ENCODE data around the gene PRDM2.

PRDM2 gene

DNA sequence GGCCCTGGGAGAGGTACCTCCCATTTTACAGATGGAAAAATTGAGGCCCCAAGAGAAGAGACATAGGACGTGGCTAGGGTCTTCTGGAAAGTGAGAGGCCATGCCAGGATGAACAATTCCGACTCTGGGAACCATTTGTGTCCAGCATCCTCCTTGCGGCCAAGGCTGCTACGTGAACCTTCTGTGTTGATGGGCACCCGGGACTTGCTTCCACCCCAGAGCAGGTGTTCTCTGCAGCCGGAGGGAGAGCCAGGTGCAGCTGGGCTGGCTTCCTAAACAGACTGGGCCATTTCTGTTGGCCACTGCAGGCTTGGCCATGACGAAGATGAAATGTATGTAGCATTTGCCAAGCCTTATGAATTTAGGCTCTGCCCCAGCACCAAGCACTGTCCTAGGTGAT is 118.9 kb downstream of the PRDM2 start:
- no peak for DNase-seq

- DNase-seq, result no peak
These were observed 119.7 kb downstream of the PRDM2 start for GRCh38 chr1:13819642-13820041.

DNA sequence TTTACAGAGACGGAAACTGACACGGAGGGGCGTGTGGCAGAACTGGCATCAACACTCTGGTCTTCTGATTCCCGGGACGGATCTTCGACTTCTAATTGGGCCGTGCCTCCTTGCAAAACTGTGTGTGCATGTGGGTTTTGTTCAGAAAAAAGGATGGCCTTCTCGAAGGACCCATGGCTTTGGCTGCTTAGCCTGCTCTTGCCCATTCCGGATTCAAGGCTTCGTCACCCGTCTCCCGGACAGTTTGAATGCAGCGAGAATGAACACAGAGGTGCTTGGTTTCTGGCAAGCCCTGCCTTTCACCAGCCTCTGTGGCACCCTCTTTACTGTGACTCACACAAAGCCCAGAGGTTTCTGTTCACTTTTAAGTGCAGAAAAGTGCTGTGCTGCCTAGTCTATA is 120.1 kb downstream of the PRDM2 start:
- no peak for DNase-seq

DNA sequence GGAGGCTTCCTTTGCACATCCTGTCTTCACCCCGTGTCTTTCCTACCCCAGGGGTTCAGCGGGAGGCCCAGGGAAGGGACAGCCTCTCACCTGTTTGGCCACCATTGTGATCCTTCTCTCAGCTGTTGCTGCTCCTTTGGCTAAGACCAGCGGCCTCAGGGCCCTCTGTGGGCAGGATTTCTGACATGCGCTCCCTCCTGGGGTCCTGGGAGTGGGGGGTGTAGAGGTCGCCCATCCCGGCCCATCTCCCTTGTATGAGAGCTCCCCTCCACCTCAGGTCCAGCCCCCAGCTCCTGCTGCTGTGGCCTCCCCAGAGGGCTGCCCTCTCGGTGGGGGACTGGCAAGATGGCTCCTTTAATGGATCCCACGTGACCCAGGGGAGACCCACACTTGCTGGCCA is 120.5 kb downstream of the PRDM2 start:
- DNase-seq, result no peak

- DNase-seq, result no peak
These were observed 123.3 kb downstream of the PRDM2 start for GRCh38 chr1:13823126-13823880.

GRCh38 chr1:13823936-13824335 is 123.9 kb downstream of the PRDM2 start:
- no peak for DNase-seq

- DNase-seq, result no peak
These were observed 124.6 kb downstream of the PRDM2 start for GRCh38 chr1:13824626-13825025.

DNA sequence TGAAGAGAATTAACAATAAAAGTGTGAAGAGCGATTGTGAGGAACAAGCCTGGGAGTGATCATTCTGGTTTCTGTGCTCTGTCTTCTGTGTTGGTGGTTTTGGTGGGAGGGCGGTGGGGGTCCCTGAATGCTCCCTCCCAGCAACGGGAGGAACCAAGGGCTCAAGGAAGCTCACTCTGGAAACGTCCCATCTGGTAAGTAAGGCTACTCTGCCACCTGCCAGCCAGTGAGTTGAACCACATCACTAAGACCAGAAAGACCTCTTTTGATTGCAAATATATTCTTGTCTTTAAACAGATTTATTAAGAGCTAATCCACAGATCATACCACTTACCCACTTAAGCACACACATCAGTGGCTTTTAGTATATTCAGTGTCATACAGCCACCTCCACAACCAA is 125.0 kb downstream of the PRDM2 start:
- DNase-seq, result no peak

DNA sequence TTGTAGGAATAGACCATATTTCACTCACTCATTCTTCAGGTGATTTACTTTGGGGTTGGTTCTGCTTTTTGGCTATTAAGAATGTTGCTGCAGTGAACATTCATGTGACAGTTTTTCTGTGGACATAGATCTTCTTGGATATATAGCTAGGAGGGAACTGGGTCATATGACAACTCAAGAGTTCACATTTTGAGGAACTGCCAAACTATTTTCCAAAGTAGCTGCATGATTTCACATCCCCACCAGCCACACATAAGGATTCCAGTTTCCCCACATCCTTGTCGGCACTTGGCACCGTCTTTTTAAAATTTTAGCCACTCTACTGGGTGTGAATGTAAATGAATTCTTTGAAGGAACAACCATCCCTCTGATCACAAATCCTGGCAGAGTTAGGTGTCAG is 126.0 kb downstream of the PRDM2 start:
- DNase-seq, result no peak

- DNase-seq, result no peak
These were observed 126.6 kb downstream of the PRDM2 start for GRCh38 chr1:13826591-13826990.

- no peak for DNase-seq
These were observed 128.6 kb downstream of the PRDM2 start for GRCh38 chr1:13828454-13829151.

DNA sequence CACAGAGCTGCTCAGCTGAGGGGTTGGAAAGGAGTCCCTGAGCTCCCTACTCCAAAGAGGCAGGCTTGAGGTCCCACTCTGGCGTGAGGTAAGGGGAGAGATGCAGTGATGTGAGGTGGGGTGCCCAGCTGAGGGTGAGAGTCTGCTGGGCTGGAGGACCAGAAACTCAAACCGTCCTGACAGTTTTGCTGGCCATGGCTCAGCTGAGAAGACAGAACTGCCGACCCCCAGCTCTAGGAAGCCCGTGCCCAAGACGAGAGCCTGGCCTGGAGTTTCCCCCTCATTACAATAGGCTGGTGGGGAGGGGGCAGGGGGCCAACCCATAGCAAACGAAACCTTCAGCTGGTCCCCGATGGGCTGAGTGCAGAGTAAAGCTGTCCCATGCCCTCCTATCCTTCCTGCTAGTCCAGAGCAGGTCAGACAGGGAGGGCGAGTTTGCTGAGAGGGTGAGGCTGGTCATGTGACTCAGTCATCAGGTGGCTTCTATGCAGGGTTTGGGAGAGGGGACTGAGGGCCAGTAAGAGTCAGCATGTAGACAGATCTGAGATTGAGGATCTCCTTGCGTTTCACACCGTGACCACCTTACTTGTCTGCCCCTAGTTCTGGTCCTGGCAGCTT is 129.3 kb downstream of the PRDM2 start:
- no peak for DNase-seq

DNA sequence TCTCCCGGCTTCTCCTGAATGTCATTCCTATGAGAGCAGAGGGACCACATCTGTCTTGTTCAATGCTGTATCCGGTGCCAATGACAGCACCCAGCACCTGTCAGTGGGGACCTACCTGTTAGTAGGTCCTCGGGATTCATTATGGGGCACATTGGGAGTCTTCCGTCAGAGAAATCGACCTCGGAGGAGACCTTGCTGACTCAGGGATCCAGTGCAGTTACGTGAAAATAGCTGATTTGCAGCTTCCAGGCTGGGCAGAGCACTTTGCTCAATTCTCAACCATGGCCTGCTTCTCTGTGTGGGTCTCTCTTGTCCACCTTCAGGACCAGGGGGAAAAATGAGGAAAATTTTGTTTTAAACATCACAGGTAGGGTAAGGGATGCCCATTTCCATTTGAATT is 130.2 kb downstream of the PRDM2 start:
- DNase-seq, result no peak

DNA sequence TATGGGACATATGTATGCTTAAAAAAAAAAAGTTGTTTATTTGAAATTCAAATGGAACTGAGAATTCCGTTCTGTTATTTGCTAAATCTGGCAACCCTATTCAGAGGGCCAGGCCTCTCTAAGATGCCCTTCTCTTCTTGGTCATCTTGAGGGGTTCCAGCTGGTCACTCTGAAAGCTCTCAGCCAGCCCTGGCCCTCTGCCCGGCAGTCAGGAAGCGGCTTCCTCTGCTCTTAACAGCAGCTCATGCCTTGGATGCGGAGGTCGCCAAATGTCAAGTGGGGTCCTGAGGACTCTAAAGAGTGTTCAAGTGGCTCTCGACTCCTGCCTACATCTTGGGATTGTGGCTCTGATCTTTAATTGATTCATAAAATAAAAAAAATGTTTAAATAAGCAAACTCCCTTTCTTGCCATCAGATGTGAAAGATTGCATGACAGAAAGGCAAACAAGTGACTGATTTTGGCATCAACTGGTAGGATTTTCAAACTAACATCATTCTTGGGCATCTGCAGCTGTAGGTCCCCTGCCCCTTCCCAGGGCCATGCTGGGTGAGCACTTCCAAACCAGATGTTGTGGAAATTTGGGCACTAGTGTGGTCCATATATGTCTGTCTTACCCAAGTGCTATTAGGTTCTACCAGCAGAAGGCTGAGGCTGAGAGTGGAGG is 130.8 kb downstream of the PRDM2 start:
- DNase-seq, result no peak

- no peak for DNase-seq
These were observed 132.1 kb downstream of the PRDM2 start for GRCh38 chr1:13832100-13832499.

- DNase-seq, result no peak
These were observed 132.5 kb downstream of the PRDM2 start for GRCh38 chr1:13832536-13832935.

DNA sequence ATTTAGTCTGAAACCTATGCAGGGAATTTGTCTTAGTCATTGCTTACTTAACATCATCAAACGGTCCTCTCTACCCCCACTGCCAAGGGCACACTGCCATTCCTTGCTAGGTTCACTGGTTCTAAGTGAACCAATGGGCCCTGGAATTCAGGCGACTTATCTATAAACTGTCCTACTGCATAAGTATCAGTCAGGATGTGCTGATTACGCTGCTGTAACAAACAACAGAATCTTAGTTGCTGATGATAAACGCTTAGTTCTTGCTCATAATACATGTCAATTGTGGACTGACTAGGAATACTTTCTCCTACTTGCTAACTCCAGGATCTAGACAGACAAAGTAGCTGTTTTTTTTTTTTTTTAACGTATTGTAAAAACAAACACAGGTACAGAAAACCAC is 136.1 kb downstream of the PRDM2 start:
- no peak for DNase-seq

- no peak for DNase-seq
These were observed 136.6 kb downstream of the PRDM2 start for GRCh38 chr1:13836631-13837030.

DNA sequence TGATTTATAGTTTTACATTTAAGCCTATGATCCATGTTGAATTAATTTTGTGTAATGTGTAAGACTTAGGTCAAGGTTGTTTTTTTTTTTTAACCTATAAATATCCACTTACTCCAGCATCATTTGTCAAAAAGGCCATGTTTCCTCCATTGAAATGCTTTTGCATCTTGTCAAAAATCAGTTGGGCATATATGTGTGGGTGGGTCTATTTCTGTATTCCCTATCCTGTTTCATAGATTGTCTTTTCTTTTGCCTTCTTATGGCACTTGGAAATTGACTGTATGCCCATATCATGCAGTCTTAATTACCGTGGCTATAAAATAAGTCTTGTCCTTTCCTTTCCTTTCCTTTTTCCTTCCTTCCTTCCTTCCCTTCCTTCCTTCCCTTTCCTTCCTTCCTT is 138.2 kb downstream of the PRDM2 start:
- DNase-seq, result no peak

DNA sequence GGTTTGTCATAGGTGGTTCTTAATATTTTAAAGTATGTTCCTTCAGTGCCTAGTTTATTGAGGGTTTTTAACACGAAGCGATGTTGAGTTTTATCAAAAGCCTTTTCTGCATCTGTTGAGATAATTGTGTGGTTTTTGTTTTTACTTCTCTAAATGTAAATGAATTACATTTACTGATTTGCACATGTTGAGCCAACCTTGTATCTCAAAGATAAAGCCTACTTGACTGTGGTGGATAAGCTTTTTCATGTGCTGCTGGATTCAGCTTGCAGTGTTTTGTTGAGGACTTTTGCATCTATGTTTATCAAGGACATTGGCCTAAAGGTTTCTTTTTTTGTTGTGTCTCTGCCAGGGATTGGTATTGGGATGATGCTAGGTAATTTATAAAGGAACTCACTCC is 142.5 kb downstream of the PRDM2 start:
- no peak for DNase-seq

DNA sequence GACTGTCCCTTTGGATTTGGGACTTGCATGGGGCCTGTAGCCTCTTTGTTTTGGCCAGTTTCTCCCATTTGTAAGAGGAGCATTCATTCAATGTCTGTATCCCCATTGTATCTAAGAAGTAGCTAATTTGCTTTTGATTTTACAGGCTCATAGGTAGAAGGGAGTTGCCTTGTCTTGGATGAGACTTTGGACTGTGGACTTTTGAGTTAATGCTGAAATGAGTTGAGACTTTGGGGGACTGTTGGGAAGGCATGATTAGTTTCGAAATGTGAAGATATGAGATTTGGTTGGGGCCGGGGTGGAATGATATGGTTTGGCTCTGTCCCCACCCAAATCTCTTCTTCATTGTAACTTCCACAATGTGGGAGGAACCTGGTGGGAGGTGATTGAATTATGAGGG is 151.7 kb downstream of the PRDM2 start:
- no peak for DNase-seq

DNA sequence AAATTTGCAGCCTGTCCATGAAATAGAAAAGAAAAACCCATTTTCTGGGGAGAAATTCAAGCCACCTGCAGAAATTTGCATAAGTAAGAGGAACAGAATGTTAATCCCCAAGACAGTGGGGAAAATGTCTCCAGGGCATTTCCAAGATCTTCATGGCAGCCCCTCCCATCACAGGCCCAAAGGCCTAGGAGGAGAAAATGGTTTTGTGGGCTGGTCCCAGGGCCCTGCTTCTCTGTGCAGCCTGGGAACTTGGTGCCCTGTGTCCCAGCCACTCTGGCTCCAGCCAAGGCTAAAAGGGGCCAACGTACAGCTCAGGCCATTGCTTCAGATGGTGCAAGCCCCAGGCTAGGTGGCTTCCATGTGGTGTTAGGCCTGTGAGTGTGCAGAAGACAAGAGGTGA is 155.6 kb downstream of the PRDM2 start:
- DNase-seq, result no peak

GRCh38 chr1:13860031-13860430 is 160.0 kb downstream of the PRDM2 start:
- no peak for DNase-seq

DNA sequence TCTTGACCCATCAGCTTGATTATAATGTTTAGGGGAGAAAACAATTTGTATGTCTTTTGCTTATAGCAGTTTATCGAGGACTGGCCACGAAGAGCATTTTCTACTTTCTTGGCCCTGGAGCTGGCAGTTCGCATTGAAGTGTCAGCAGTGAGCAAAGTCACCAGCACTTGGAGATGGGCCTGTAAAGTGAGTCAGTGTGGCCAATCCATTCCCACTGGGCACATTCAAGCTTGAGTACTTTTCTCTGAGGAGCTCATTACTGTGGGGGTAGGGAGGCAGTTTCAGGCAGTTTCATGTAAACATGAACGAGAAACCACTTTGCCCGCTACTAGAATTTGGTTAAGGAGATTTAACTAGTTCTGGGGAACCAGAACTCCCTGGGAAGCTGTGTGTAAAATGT is 164.8 kb downstream of the PRDM2 start:
- DNase-seq, result no peak
